GM10847 (cell line): ENCODE measurements around the gene TLE3.

Source experiments
- POLR2A ChIP-seq: IDR thresholded peaks from 2 replicates; pipeline ENCODE4 v1.6.1; 2011; ENCODE audit not compliant: insufficient read length; ENCODE audit errors: extremely low read depth

The TLE3 gene

GRCh38 chr15:70093481-70094319, 4.0 kb downstream of the TLE3 start:
- TF ChIP-seq POLR2A = no peak

- no peak for TF ChIP-seq POLR2A
These were observed 4.6 kb downstream of the TLE3 start for GRCh38 chr15:70093070-70093469.

GRCh38 chr15:70092464-70093027, 5.2 kb downstream of the TLE3 start:
- TF ChIP-seq POLR2A = no peak

GRCh38 chr15:70091726-70092463, 5.8 kb downstream of the TLE3 start:
- no peak for TF ChIP-seq POLR2A

GRCh38 chr15:70090436-70091296, 7.1 kb downstream of the TLE3 start:
- no peak for TF ChIP-seq POLR2A

- TF ChIP-seq POLR2A = no peak
These were observed 8.1 kb downstream of the TLE3 start for GRCh38 chr15:70089692-70089971.

- no peak for TF ChIP-seq POLR2A
These were observed 8.6 kb downstream of the TLE3 start for GRCh38 chr15:70088887-70089691.

GRCh38 chr15:70088455-70088854, 9.3 kb downstream of the TLE3 start:
- no peak for TF ChIP-seq POLR2A

- no peak for TF ChIP-seq POLR2A
These were observed 9.9 kb downstream of the TLE3 start for GRCh38 chr15:70087708-70088352.

GRCh38 chr15:70086636-70087035, 11.1 kb downstream of the TLE3 start:
- no peak for TF ChIP-seq POLR2A

- no peak for TF ChIP-seq POLR2A
These were observed 13.3 kb downstream of the TLE3 start for GRCh38 chr15:70084461-70084860.

GRCh38 chr15:70083946-70084345, 13.8 kb downstream of the TLE3 start:
- no peak for TF ChIP-seq POLR2A

- no peak for TF ChIP-seq POLR2A
These were observed 14.3 kb downstream of the TLE3 start for GRCh38 chr15:70083418-70083817.

GRCh38 chr15:70082281-70082900, 15.3 kb downstream of the TLE3 start:
- TF ChIP-seq POLR2A = no peak
